GM12873 (cell line): ENCODE measurements around the gene LRP3.

Experiments used
- TF ChIP-seq, protein P1 (sequence below): IDR thresholded peaks from 2 replicates; pipeline ENCODE4 v1.5.1; 2012; ENCODE audit warnings: low read depth, mild to moderate bottlenecking, moderate library complexity, low read length, control low read depth; ENCODE audit not compliant: insufficient read depth; ENCODE audit errors: missing control alignments

Gene LRP3

DNA sequence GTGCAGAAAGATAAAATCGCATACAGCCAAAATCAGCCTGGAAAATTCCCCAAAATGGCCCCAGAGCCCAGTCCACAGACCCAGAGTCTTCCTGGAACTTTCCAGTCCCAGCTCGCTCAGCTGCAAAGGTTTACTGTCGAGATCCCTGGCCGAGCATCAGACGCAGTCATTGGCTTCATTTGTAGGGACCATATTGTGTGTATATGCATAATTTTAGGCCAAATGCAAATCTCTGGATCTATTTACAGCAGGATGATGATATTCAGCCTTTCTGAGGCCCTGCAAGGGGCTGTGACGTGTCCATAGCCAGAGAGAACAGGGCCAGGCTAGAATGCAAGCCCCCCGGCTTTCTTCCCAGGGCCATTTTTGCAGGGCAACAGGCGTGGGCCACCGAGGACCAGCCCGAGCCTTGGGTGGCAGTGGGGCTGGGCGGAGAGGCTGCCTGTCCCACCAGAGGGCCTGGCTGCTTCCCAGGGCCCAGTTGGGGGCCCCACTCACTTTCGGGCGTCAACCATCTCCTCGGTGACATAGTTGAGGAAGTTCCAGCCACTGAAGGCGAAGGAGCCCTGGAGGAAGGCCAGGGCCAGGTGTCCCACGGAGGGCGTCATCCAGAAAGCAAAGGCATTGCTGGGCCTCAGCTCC, 17.8 kb downstream of the LRP3 start:
- TF ChIP-seq, protein P1, sequence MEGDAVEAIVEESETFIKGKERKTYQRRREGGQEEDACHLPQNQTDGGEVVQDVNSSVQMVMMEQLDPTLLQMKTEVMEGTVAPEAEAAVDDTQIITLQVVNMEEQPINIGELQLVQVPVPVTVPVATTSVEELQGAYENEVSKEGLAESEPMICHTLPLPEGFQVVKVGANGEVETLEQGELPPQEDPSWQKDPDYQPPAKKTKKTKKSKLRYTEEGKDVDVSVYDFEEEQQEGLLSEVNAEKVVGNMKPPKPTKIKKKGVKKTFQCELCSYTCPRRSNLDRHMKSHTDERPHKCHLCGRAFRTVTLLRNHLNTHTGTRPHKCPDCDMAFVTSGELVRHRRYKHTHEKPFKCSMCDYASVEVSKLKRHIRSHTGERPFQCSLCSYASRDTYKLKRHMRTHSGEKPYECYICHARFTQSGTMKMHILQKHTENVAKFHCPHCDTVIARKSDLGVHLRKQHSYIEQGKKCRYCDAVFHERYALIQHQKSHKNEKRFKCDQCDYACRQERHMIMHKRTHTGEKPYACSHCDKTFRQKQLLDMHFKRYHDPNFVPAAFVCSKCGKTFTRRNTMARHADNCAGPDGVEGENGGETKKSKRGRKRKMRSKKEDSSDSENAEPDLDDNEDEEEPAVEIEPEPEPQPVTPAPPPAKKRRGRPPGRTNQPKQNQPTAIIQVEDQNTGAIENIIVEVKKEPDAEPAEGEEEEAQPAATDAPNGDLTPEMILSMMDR, result no peak

DNA sequence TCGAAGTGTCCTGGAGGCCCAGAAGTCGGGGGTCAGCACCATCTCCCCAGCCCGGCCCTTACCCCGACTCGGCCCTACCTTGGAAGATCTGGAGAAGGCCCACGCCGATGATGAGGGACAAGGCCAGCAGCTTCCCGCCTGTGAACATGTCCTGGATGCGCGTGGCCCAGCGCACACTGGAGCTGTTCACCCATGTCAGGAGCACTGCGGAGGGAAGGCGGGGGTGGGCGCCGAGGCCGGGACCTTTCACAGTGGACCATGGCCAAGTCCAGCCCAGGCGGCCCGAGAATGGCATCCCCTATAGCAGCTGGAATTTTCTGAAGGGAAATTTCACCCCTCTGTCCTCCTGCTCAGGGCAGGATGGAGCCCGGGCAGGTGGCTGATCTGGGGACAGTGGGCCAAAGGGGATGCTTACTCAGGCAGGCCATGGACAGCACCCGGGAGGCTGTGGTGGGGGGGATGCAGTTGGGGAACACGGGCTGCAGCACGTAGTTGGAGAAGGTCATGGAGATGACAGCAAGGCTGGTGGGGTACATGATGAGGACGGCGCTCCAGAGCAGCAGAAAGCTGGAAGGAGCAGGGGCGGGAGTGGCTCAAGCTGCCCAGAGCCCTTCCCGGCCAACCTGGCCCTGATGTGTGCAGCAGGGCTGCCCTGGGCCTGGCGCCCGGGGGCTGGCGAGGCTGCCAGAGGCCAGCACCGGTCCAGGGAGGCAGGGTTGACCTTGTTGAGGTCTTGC, 18.5 kb downstream of the LRP3 start:
- TF ChIP-seq, protein P1, result no peak

DNA sequence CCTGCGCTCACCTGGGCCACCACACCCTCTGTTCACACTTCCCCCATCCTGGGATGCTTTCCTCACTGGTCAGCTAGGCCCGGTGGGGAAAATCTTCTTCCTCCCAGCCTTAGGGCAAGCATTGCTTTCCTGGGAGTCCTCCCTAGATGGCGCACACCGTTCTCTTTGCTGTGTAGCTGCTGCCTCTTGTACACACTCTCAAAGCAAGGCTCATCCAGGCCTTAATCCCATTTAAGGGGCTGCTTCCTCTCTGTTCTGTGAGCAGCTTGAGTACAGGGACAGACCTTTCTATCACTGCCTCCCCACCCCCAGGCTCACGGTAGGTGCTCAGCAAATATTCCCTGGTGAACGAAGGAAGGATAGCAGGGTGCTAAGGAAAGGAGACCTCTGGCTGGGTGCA, 20.5 kb downstream of the LRP3 start:
- TF ChIP-seq, protein P1, result peak; percentile 14

DNA sequence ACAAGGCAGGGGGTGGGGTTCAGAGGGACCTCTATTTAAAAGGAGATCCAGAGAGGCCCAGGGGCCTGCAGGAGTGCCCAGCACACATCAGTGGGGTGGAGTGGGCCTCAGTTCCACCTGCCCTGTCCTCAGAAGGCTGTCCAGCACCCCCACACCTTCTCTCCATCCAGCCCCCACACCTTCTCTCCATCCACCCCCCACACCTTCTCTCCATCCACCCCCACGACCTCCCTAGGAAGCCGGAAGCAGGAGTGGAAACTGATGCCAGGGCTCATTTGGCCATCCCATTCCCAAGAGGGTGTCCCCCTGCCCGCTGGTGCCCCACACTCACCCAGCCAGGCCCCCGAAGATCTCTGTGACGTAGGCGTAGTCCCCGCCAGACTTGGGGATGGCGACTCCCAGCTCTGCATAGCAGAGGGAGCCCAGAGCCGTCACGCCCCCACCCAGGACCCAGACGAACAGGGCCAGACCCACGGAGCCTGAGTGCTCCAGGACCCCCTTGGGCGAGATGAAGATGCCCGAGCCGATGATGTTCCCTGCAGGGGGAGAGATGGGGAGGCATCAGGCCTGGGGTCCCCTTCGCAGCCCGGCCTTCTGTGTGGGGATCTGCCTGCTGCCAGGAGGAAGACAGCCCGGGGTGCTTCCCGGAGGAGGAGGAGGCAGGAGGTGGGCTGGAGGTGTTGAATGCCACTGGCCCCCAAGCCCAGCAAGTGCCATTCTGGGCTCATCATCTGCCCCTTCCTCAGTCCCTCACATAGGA, 21.5 kb downstream of the LRP3 start:
- TF ChIP-seq, protein P1, result no peak

DNA sequence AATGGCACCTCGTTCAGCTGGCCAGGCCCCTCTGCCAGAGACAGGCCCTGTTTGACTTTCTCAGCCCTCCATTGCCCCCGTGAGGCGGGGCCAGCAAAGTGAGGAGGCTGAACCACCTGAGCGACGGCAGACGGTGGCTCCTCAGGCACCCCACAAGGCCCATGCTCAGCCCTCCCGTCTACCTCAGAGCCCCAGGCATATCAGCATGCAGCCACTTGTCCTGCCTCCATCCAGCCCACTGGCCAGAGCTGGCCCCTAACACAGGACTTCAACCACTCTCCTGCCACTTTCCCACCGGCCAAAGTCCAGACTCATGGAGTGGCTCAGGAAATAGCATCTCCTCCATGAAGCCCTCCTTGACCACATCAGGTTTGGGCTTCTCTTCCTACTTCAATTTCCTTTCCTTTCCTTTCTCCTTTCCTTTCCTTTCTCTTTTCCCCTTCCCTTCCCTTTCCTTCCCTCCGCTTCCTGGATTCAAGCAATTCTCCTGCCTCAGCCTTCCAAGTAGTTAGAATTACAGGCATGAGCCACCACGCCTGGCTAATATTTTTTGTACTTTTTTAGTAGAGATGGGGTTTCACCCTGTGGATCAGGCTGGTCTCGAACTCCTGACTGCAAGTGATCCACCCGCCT, 22.2 kb downstream of the LRP3 start:
- TF ChIP-seq, protein P1, result no peak

DNA sequence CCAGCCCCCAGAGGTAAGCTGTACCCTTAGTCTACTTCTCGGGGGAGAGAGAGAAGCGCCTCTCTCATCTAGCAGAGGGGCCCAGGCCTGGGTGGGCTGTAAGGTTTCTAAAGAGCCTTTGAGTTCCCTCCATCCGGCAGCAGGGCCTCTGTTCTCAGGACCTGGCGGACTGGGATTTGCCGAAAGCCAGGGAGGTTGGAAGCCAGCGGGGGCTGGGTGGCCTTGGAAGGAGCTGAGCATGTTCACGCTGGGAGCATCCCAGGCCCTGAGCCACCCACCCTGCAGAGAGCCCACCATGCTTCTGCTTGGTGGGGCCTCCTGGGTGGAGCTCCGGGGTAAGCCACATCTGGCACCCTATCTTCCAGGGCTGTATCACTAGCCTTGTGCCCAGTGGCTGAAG, 23.8 kb downstream of the LRP3 start:
- TF ChIP-seq, protein P1, result no peak

DNA sequence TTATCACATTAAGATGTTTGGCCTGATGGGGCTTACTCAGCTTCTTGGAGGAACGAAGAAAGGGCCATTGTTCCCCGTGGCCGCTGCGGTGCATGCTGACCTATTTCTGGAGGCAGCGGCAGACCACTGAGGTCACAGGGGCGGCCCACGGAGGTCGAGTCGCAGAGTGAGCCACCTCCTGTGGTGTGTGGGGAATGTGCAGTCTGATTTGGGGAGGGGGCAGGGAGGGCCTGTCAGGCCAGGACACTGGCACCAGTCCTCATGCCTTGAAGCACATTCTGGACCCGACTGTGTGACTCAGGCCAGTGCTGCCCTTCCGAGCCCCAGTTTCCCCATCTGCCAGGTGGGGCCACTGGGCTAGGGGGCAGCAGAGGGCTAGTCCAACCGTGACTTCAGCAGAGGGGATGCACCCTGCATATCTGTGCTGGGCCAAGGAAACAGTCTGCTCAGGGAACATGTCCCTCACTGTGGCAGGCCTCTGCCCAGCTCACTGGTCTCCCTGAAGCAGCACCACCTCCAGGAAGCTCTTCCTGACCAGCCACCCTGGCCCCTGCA, 25.2 kb downstream of the LRP3 start:
- TF ChIP-seq, protein P1, result peak; percentile 30
